Measurements from ENCODE around the gene PRR36. TPM values are rescaled to one million over a fixed set of nuclear protein-coding genes. Genes with fewer than 3 reads are reported as not detected.
A peak's percentile ranks its signal among the peaks of the same experiment; 100 is the strongest.

The PRR36 gene
- total and polyA plus RNA-seq, 12 donors = 0.22 to 5.2 (median 1.1) TPM; not detected in 1

GRCh38 chr19:7881910-7882309, 7.7 kb upstream of the PRR36 start:
- intact Hi-C loops (cut with DNase I) = no loop called here
- no peaks in the 10 kb centered on the region for H3K27me3 ChIP-seq
- no peak overlapping the region for H3K27ac ChIP-seq
- H3K36me3 ChIP-seq (replicated peaks in 1 of 2) = no peaks in the 10 kb centered on the region
- no peak overlapping the region for H3K4me3 ChIP-seq
- no peak for DNase-seq
- TF ChIP-seq CTCF (IDR thresholded peaks at IDR 0.05) = no peak
- TF ChIP-seq POLR2A (IDR thresholded peaks at IDR 0.05) = no peak
- WGBS, 4 donors = 83 to 88% (median 85%) methylated on average over 3 of the region's 3 CpGs
- H3K9me3 ChIP-seq (replicated peaks in 1 of 3) = no peaks in the 10 kb centered on the region
- no peaks in the 10 kb centered on the region for H3K4me1 ChIP-seq (replicated peaks in 1 of 2)

- intact Hi-C loops (cut with DNase I) = no loop called here
- TF ChIP-seq POLR2A (IDR thresholded peaks at IDR 0.05) (no peak), CTCF (IDR thresholded peaks at IDR 0.05) (no peak)
- no peak overlapping the region for H3K27ac ChIP-seq
- DNase-seq = no peak
- no peak overlapping the region for H3K4me3 ChIP-seq
- no peaks in the 10 kb centered on the region for H3K4me1 ChIP-seq (replicated peaks in 1 of 2)
- H3K9me3 ChIP-seq (replicated peaks in 1 of 3) = no peaks in the 10 kb centered on the region
- peaks cover 6% of the 10 kb centered on the region for H3K27me3 ChIP-seq
- 81 to 87% (median 84%) methylated on average over 19 of the region's 19 CpGs for WGBS, 4 donors
- no peaks in the 10 kb centered on the region for H3K36me3 ChIP-seq (replicated peaks in 1 of 2)
Observed at GRCh38 chr19:7879836-7880235, 5.6 kb upstream of the PRR36 start.

GRCh38 chr19:7879111-7879807, 5.1 kb upstream of the PRR36 start:
- no peak for DNase-seq
- intact Hi-C loops (cut with DNase I) = no loop called here
- whole genome bisulfite sequencing, 4 donors = 63 to 71% (median 66%) methylated on average over 13 to 18 of the region's 18 CpGs
- TF ChIP-seq POLR2A (IDR thresholded peaks at IDR 0.05) = no peak
- Histone ChIP-seq H3K27ac (no peak overlapping the region), H3K4me1 (replicated peaks in 1 of 2) (no peaks in the 10 kb centered on the region), H3K4me3 (no peak overlapping the region), H3K27me3 (peaks cover 11% of the 10 kb centered on the region), H3K36me3 (replicated peaks in 1 of 2) (no peaks in the 10 kb centered on the region), H3K9me3 (replicated peaks in 1 of 3) (no peaks in the 10 kb centered on the region)

GRCh38 chr19:7877249-7877836, 3.2 kb upstream of the PRR36 start:
- no peak for TF ChIP-seq CTCF (IDR thresholded peaks at IDR 0.05)
- TF ChIP-seq POLR2A (IDR thresholded peaks at IDR 0.05) = no peak
- DNase-seq = no peak
- 63 to 74% (median 71%) methylated on average over 6 of the region's 6 CpGs for WGBS, 4 donors
- Histone ChIP-seq H3K36me3 (replicated peaks in 1 of 2) (no peaks in the 10 kb centered on the region), H3K27me3 (peaks cover 28% of the 10 kb centered on the region), H3K4me1 (replicated peaks in 1 of 2) (peaks cover 2 to 3% of the 10 kb centered on the region in 2 donors), H3K9me3 (replicated peaks in 1 of 3) (no peaks in the 10 kb centered on the region), H3K4me3 (no peak overlapping the region), H3K27ac (no peak overlapping the region)
- intact Hi-C loops (cut with DNase I) = no loop called here

GRCh38 chr19:7874897-7875273, 695 bp upstream of the PRR36 start:
- DNase-seq = peak in 1 of 7 donors; percentile 24
- H3K27me3 ChIP-seq = peaks cover 29% of the 10 kb centered on the region
- H3K4me1 ChIP-seq (replicated peaks in 1 of 2) = peaks cover 6 to 13% of the 10 kb centered on the region in 2 donors
- H3K4me3 ChIP-seq = no peak overlapping the region
- no peak overlapping the region for H3K27ac ChIP-seq
- no peaks in the 10 kb centered on the region for H3K36me3 ChIP-seq (replicated peaks in 1 of 2)
- intact Hi-C loops (cut with DNase I) = no loop called here
- no peak for TF ChIP-seq POLR2A (IDR thresholded peaks at IDR 0.05)
- no peak for TF ChIP-seq CTCF (IDR thresholded peaks at IDR 0.05)
- H3K9me3 ChIP-seq (replicated peaks in 1 of 3) = no peaks in the 10 kb centered on the region
- WGBS, 4 donors = 28 to 49% (median 45%) methylated on average over 8 to 12 of the region's 12 CpGs

All from adrenal gland (tissue), 12 donors.